HAP-1 (cell line): Measurements from ENCODE around the gene NDST3.
A peak's percentile ranks its signal among the peaks of the same experiment; 100 is the strongest.

Experiments used
- DNase-seq, 2 experiments: peaks; one replicate each; pipeline ENCODE4 v3.0.0-alpha.2; 2016 to 2020; ENCODE audit warnings: low spot score in 2 of 2
- H3K27me3 ChIP-seq: fragments of 250-450 bp; sonication (Bioruptor Pico); 2 replicates; pipeline ENCODE4 v1.5.1; 2020; ENCODE audit warnings: low read depth, mild to moderate bottlenecking, moderate library complexity
- H3K36me3 ChIP-seq: fragments of 250-450 bp; sonication (Bioruptor Pico); replicated peaks from 2 replicates; pipeline ENCODE4 v1.5.1; 2020; ENCODE audit warnings: mild to moderate bottlenecking
- H3K4me1 ChIP-seq: fragments of 250-450 bp; sonication (Bioruptor Pico); 2 replicates; pipeline ENCODE4 v1.5.1; 2020; ENCODE audit warnings: mild to moderate bottlenecking
- H3K4me3 ChIP-seq: fragments of 250-450 bp; sonication (Bioruptor Pico); 2 replicates; pipeline ENCODE4 v1.5.1; 2020; ENCODE audit warnings: mild to moderate bottlenecking, moderate library complexity
- H3K9me3 ChIP-seq: fragments of 250-450 bp; sonication (Bioruptor Pico); 2 replicates; pipeline ENCODE4 v1.5.1; 2020; ENCODE audit warnings: mild to moderate bottlenecking, moderate library complexity
- in situ Hi-C: fragments of 300-500 bp; cut with MboI; formaldehyde crosslinking; loops from 3 replicates; pipeline ENCODE4 v1.14.3; 2020; ENCODE audit warnings: low sequenced_read_pairs, inconsistent platforms, mixed read lengths

Gene NDST3

GRCh38 chr4:118173126-118173525, 138.8 kb downstream of the NDST3 start:
- H3K9me3 ChIP-seq, result no peaks in the 10 kb centered on the region
- H3K27me3 ChIP-seq, result no peaks in the 10 kb centered on the region
- H3K36me3 ChIP-seq, result no peaks in the 10 kb centered on the region
- no peaks in the 10 kb centered on the region for H3K4me1 ChIP-seq
- no peak overlapping the region for H3K4me3 ChIP-seq
- in situ Hi-C loops, result no loop called here
- DNase-seq, result no peak

GRCh38 chr4:118173956-118174725, 139.9 kb downstream of the NDST3 start:
- no peaks in the 10 kb centered on the region; the same call in 1 of the 2 replicates for H3K4me1 ChIP-seq
- DNase-seq, result no peak
- in situ Hi-C loops, result no loop called here
- no peaks in the 10 kb centered on the region for H3K9me3 ChIP-seq
- no peaks in the 10 kb centered on the region for H3K27me3 ChIP-seq
- no peak overlapping the region for H3K4me3 ChIP-seq
- no peaks in the 10 kb centered on the region for H3K36me3 ChIP-seq

DNA sequence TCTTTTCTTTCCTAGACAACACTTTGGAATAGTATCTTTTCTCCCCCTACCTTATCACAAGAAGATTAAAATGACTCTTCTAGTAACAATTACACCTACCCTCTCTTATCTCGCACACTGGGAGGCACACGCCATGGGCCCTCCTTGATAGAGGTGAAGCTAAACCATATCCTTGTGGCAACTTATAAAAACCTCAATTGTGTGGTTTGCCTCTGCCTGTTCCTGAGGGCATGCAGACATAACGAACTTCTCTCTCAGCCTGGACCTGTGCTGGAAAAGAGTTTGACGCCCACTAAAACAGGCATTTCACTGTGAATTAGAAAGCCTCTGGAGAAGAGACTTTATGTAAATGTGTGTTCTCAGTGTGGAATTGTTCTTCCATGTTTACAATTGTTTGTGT, 141.2 kb downstream of the NDST3 start:
- no peaks in the 10 kb centered on the region for H3K36me3 ChIP-seq
- in situ Hi-C loops, result no loop called here
- no peaks in the 10 kb centered on the region for H3K9me3 ChIP-seq
- H3K27me3 ChIP-seq, result no peaks in the 10 kb centered on the region
- H3K4me1 ChIP-seq, result no peaks in the 10 kb centered on the region; the same call in 1 of the 2 replicates
- no peak for DNase-seq
- no peak overlapping the region for H3K4me3 ChIP-seq

DNA sequence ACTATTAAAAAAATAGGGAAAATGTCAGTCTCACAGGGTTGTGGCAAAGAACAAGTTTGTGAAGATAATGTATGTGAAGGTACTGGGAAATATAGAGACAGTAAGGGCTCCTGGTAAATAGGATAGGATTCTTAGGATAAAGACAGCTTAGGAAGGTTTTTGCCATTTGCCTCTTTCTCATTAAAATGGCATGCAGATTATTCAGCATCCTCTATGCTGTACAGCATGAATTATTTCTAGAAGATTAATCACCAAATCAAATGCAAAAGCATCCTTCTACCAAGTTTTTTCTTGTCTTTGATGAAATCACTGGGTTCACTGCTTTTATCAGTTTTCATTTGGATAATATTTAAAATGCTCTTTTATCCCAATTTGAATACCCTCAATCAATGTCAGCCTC, 142.8 kb downstream of the NDST3 start:
- H3K27me3 ChIP-seq, result no peaks in the 10 kb centered on the region
- H3K9me3 ChIP-seq, result no peaks in the 10 kb centered on the region
- in situ Hi-C loops, result no loop called here
- H3K4me3 ChIP-seq, result no peak overlapping the region
- no peak for DNase-seq
- H3K4me1 ChIP-seq, result no peaks in the 10 kb centered on the region; the same call in 1 of the 2 replicates
- H3K36me3 ChIP-seq, result no peaks in the 10 kb centered on the region

DNA sequence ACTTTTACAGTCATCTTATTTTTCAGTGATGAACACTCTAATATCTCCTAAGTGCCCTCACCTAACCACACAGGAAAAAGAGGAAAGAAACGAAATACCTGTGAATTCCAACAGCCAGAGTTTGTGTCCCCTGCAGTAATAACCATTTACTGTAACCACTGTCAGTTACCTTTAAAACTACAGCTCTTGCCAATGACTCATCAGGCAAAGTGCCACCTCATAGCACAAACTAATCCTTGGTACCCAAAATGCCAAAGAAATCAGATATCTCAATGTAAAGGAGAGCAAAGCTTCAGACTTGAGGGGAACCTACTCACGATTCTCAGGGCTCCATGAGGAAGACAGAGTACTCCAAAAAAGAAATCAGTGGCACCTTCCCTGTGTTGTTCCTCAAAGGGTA, 146.5 kb downstream of the NDST3 start:
- H3K4me1 ChIP-seq, result no peaks in the 10 kb centered on the region; the same call in 1 of the 2 replicates
- no peaks in the 10 kb centered on the region for H3K9me3 ChIP-seq
- no peaks in the 10 kb centered on the region for H3K27me3 ChIP-seq
- in situ Hi-C loops, result no loop called here
- H3K36me3 ChIP-seq, result no peaks in the 10 kb centered on the region
- DNase-seq, result no peak
- no peak overlapping the region for H3K4me3 ChIP-seq

GRCh38 chr4:118190903-118191302, 156.6 kb downstream of the NDST3 start:
- Histone ChIP-seq H3K27me3 (no peaks in the 10 kb centered on the region), H3K9me3 (no peaks in the 10 kb centered on the region; the same call in 1 of the 2 replicates), H3K4me1 (peaks cover 7% of the 10 kb centered on the region; the same call in 1 of the 2 replicates), H3K36me3 (no peaks in the 10 kb centered on the region), H3K4me3 (no peak overlapping the region)
- peak in 1 of 2 experiments; percentile 55 for DNase-seq
- in situ Hi-C loops, result no loop called here

DNA sequence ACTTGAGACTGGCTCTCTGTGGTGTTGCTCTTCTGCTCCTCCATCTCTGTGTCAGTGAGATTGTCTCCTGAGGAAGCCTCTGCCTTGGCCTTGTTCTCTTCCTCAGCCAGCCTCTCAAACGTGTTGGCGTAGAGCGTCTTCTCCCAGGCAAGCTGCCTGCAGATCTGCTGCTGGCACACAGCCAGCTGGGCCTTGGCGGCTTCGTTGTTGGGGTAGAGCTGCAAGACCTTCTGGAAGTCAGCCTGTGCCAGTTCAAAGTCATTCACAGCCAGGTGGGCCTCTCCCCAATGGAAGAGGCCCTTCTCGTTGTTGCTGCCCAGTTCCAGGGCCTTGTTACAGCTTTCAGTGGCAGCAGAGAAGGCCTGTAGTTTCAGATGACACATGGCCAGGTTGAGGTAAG, 159.1 kb downstream of the NDST3 start:
- DNase-seq, result no peak
- in situ Hi-C loops, result no loop called here

GRCh38 chr4:118206627-118207026, 172.3 kb downstream of the NDST3 start:
- no peak for DNase-seq
- in situ Hi-C loops, result no loop called here
- H3K9me3 ChIP-seq, result no peaks in the 10 kb centered on the region
- no peaks in the 10 kb centered on the region for H3K36me3 ChIP-seq
- H3K4me1 ChIP-seq, result no peaks in the 10 kb centered on the region
- no peak overlapping the region for H3K4me3 ChIP-seq
- no peaks in the 10 kb centered on the region for H3K27me3 ChIP-seq

More for the DNA sequence above, 159.1 kb downstream of the NDST3 start:
- Histone ChIP-seq H3K36me3 (no peaks in the 10 kb centered on the region), H3K9me3 (no peaks in the 10 kb centered on the region; the same call in 1 of the 2 replicates), H3K27me3 (no peaks in the 10 kb centered on the region), H3K4me1 (peaks cover 7% of the 10 kb centered on the region; the same call in 1 of the 2 replicates), H3K4me3 (no peak overlapping the region)

- DNase-seq, result no peak
- Histone ChIP-seq H3K36me3 (no peaks in the 10 kb centered on the region), H3K4me1 (no peaks in the 10 kb centered on the region), H3K27me3 (no peaks in the 10 kb centered on the region), H3K9me3 (no peaks in the 10 kb centered on the region), H3K4me3 (no peak overlapping the region)
- in situ Hi-C loops, result no loop called here
Observed at GRCh38 chr4:118213101-118213500, 178.8 kb downstream of the NDST3 start.

DNA sequence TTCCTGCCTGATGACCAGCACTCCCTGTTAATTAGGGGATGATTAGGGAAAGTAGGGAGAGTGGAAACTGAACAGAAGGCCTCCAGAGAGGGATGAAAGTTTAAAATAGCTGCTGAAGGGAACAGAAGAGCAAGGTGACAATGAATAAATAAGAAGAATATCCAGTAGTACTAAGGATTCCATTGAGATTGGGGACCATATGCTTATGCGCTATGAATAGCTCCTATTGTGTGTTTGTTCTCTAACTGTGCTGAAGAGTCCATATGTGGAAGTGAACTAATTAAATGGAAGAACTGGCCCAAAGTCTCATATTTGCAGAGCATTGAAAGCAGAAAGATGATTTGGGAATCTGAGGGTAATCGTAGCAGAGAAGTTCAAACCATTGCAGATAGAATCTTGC, 181.5 kb downstream of the NDST3 start:
- Histone ChIP-seq H3K9me3 (no peaks in the 10 kb centered on the region), H3K27me3 (no peaks in the 10 kb centered on the region), H3K36me3 (no peaks in the 10 kb centered on the region), H3K4me1 (no peaks in the 10 kb centered on the region), H3K4me3 (no peak overlapping the region)
- DNase-seq, result no peak
- in situ Hi-C loops, result no loop called here

- in situ Hi-C loops, result no loop called here
- Histone ChIP-seq H3K4me3 (no peak overlapping the region), H3K4me1 (no peaks in the 10 kb centered on the region; the same call in 1 of the 2 replicates), H3K9me3 (no peaks in the 10 kb centered on the region), H3K27me3 (peaks cover 3% of the 10 kb centered on the region; the same call in 1 of the 2 replicates), H3K36me3 (no peaks in the 10 kb centered on the region)
- no peak for DNase-seq
Observed at GRCh38 chr4:118221227-118221800, 187.0 kb downstream of the NDST3 start.

GRCh38 chr4:118224243-118224829, 190.1 kb downstream of the NDST3 start:
- in situ Hi-C loops, result no loop called here
- no peaks in the 10 kb centered on the region for H3K9me3 ChIP-seq
- H3K36me3 ChIP-seq, result no peaks in the 10 kb centered on the region
- H3K4me3 ChIP-seq, result no peak overlapping the region
- peaks cover 3% of the 10 kb centered on the region; the same call in 1 of the 2 replicates for H3K27me3 ChIP-seq
- DNase-seq, result peak; percentile 17 to 88
- H3K4me1 ChIP-seq, result no peaks in the 10 kb centered on the region; the same call in 1 of the 2 replicates

DNA sequence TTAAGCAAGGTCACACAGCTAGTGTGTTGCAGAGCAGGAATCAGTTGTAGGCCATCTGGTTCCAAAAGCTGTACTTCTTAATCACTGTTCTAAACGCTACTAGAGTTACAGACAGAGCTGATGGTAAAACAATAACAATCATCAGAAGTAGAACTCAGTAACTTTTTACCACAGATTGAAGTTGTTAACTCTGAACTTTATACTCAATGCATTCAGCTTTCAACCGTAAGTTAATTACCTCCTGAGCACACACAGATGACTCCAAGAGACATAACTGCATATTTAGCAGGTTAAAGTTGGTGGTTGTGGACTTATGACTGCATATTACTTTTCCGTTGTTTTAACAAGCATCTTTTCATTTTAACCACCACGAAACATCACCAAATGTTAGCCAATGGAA, 191.2 kb downstream of the NDST3 start:
- H3K36me3 ChIP-seq, result no peaks in the 10 kb centered on the region
- H3K4me3 ChIP-seq, result no peak overlapping the region
- no peak for DNase-seq
- H3K9me3 ChIP-seq, result no peaks in the 10 kb centered on the region
- H3K4me1 ChIP-seq, result no peaks in the 10 kb centered on the region; the same call in 1 of the 2 replicates
- in situ Hi-C loops, result no loop called here
- H3K27me3 ChIP-seq, result peaks cover 3% of the 10 kb centered on the region; the same call in 1 of the 2 replicates
